Mammary epithelial cell (primary cell): ENCODE measurements around the gene LRIG3.

Experiments used
- CTCF ChIP-seq, 2 donors: IDR thresholded peaks in 1 of 2; conservative IDR thresholded peaks in 1 of 2; 2 replicates each; pipeline ENCODE4 v1.5.1; 2011 to 2012; ENCODE audit warnings: inconsistent platforms in 2 of 2, low read length in 2 of 2, mild to moderate bottlenecking in 2 of 2, control low read depth in 1 of 2, low read depth in 1 of 2; ENCODE audit not compliant: insufficient read depth in 1 of 2; ENCODE audit errors: extremely low read depth in 1 of 2
- EZH2 ChIP-seq: IDR thresholded peaks from 2 replicates; pipeline ENCODE4 v1.6.1; 2012; ENCODE audit warnings: low read length, inconsistent platforms, borderline replicate concordance

- TF ChIP-seq CTCF (conservative IDR thresholded peaks at IDR 0.05 in 1 of 2, IDR thresholded peaks at IDR 0.05 in 1 of 2; ENCODE audit: extremely low read depth in 1 of 2, insufficient read depth in 1 of 2, low read depth in 1 of 2, low read length in 2 of 2): no peak
- TF ChIP-seq EZH2: no peak
Observed at GRCh38 chr12:58939399-58940100, 19.2 kb upstream of the LRIG3 start.
